Endothelial cell of umbilical vein (primary cell): ENCODE measurements around the gene ADAMTS17. TPM values are rescaled to one million over a fixed set of nuclear protein-coding genes. Genes with fewer than 3 reads are reported as not detected.

Experiments
- BruUV-seq: library from RNA; stranded (reverse); fragments of 400-500 nt; replicated peaks from 2 replicates; lab custom pipeline; 2021; lab: Mats Ljungman, UMichigan
- CTCF ChIA-PET: fragments of 300-600, 350-600 bp; sonication (Branson Sonifier 250); formaldehyde crosslinking; loops from one replicate; lab custom pipeline; 2021; ENCODE audit warnings: antibody characterized with exemption, inconsistent platforms; lab: Charles Lee
- POLR2A ChIA-PET: fragments of 300-600, 350-600 bp; sonication (Branson Sonifier 250); formaldehyde crosslinking; loops from one replicate; lab custom pipeline; 2021; ENCODE audit warnings: antibody characterized with exemption, inconsistent platforms; lab: Charles Lee
- DNase-seq: peaks from one replicate; pipeline ENCODE4 v3.0.0-alpha.2; 2011; ENCODE audit warnings: low read depth, low spot score
- FAIRE-seq: peaks from 2 replicates; lab custom pipeline; 2011; peaks lifted over from hg19 to GRCh38; lab: Jason Lieb, UNC
- H2AFZ ChIP-seq: 2 replicates; pipeline ENCODE4 v1.6.0; 2012; ENCODE audit warnings: low read depth, low read length, control low read depth, inconsistent platforms
- H3K27ac ChIP-seq: 2 replicates; pipeline ENCODE4 v1.5.1; 2011; ENCODE audit warnings: low read depth, mild to moderate bottlenecking, control low read depth, low read length, moderate library complexity; ENCODE audit not compliant: insufficient read depth
- H3K27me3 ChIP-seq, 2 experiments: 2 replicates each; pipeline versions ENCODE4 v1.6.0 to v1.6.1; 2011; ENCODE audit warnings: low read length in 2 of 2, mixed read lengths in 1 of 2; ENCODE audit not compliant: control insufficient read depth in 2 of 2, insufficient read depth in 2 of 2
- H3K36me3 ChIP-seq, 2 experiments: 2 replicates in 1 of 2; 3 replicates in 1 of 2; pipeline ENCODE4 v1.5.1; 2011; ENCODE audit warnings: low read length in 2 of 2, mild to moderate bottlenecking in 1 of 2, moderate library complexity in 1 of 2; ENCODE audit not compliant: control insufficient read depth in 2 of 2, insufficient read depth in 2 of 2; ENCODE audit errors: extremely low read depth in 1 of 2
- H3K4me1 ChIP-seq: 3 replicates; pipeline ENCODE4 v1.5.1; 2011; ENCODE audit warnings: mild to moderate bottlenecking, low read length; ENCODE audit not compliant: control insufficient read depth, insufficient read depth; ENCODE audit errors: extremely low read depth
- H3K4me2 ChIP-seq: 2 replicates; pipeline ENCODE4 v1.6.1; 2011; ENCODE audit warnings: low read length, control low read depth, mixed read lengths; ENCODE audit not compliant: insufficient read depth
- H3K4me3 ChIP-seq, 3 experiments: fragments of 200-600 bp in 1 of 3; sonication (generic), shearing (Covaris generic) in 1 of 3; replicated peaks in 1 of 3; 2 replicates each; pipeline ENCODE4 v1.5.1; 2011 to 2016; ENCODE audit warnings: control low read depth in 3 of 3, low read length in 3 of 3, mild to moderate bottlenecking in 2 of 3, inconsistent platforms in 1 of 3, low read depth in 1 of 3, moderate library complexity in 1 of 3; ENCODE audit not compliant: insufficient read depth in 1 of 3
- H3K79me2 ChIP-seq: 2 replicates; pipeline ENCODE4 v1.6.0; 2012; ENCODE audit warnings: low read length, inconsistent platforms; ENCODE audit not compliant: control insufficient read depth, insufficient read depth
- H3K9ac ChIP-seq: replicated peaks from 2 replicates; pipeline ENCODE3; 2011; ENCODE audit warnings: low read length, control low read depth; ENCODE audit not compliant: insufficient read depth; ENCODE audit errors: extremely low read depth
- H3K9me1 ChIP-seq: replicated peaks from 3 replicates; pipeline ENCODE4 v1.6.0; 2011; ENCODE audit warnings: mild to moderate bottlenecking, low read length; ENCODE audit not compliant: control insufficient read depth, insufficient read depth; ENCODE audit errors: extremely low read depth
- H3K9me3 ChIP-seq: replicated peaks from 2 replicates; pipeline ENCODE4 v1.5.1; 2012; ENCODE audit warnings: low read length, inconsistent platforms; ENCODE audit not compliant: control insufficient read depth, insufficient read depth
- H4K20me1 ChIP-seq: replicated peaks from 2 replicates; pipeline ENCODE3; 2011; ENCODE audit warnings: mild to moderate bottlenecking, low read length; ENCODE audit not compliant: control insufficient read depth, insufficient read depth; ENCODE audit errors: extremely low read depth
- FOS ChIP-seq: IDR thresholded peaks from 2 replicates; pipeline ENCODE4 v1.6.1; 2011; ENCODE audit warnings: mild to moderate bottlenecking, low read length, moderate library complexity, borderline replicate concordance; ENCODE audit not compliant: insufficient read depth
- GATA2 ChIP-seq: IDR thresholded peaks from 2 replicates; pipeline ENCODE4 v1.7.0; 2011; ENCODE audit warnings: low read depth, mild to moderate bottlenecking, moderate library complexity, mixed read lengths, low read length; ENCODE audit not compliant: insufficient read length, insufficient read depth
- JUN ChIP-seq: IDR thresholded peaks from 2 replicates; pipeline ENCODE4 v1.6.1; 2011; ENCODE audit warnings: borderline replicate concordance, low read depth; ENCODE audit not compliant: insufficient read length, insufficient read depth
- MAX ChIP-seq: IDR thresholded peaks from 2 replicates; pipeline ENCODE4 v1.6.1; 2011; ENCODE audit not compliant: insufficient read depth, insufficient read length
- MYC ChIP-seq: IDR thresholded peaks from one replicate; pipeline ENCODE4 v1.6.1; 2011; ENCODE audit warnings: mild to moderate bottlenecking, low read depth, low read length
- POLR2A ChIP-seq: IDR thresholded peaks from 2 replicates; pipeline ENCODE4 v1.6.1; 2012; ENCODE audit warnings: low read depth, mild to moderate bottlenecking, control low read depth, low read length
- POLR2AphosphoS5 ChIP-seq: IDR thresholded peaks from 2 replicates; pipeline ENCODE4 v1.6.1; 2012; ENCODE audit warnings: low read depth, mild to moderate bottlenecking, control low read depth, low read length, moderate library complexity; ENCODE audit not compliant: insufficient read depth
- dilution Hi-C: fragments of 300-500 bp; cut with MboI; formaldehyde crosslinking; loops from one replicate; pipeline ENCODE4 v1.15.0; 2019; ENCODE audit warnings: low sequenced_read_pairs; ENCODE audit not compliant: extremely low pct_ligation_motif_present
- intact Hi-C: fragments of 100-400 bp; cut with micrococcal nuclease; formaldehyde crosslinking; loops from one replicate; pipeline ENCODE4 v1.10.0; 2022
- polyA plus RNA-seq, 4 experiments: library from polyadenylated mRNA; depleted of rRNA in 3 of 4; stranded (reverse) in 3 of 4; unstranded in 1 of 4; fragments of >200 nt; gene quantifications; 2 replicates each; pipeline versions ENCODE4 v1.2.1 to v1.2.3, GENCODE V29; 2011 to 2012; ENCODE audit warnings: missing spikeins in 1 of 4
- total RNA-seq: library from RNA; stranded (reverse); gene quantifications from 2 replicates; pipeline ENCODE4 v1.2.3, GENCODE V29; 2021
- TF ChIP-seq, protein P1 (sequence below), 2 donors: IDR thresholded peaks; 1 replicate in 1 of 2; 2 replicates in 1 of 2; pipeline ENCODE4 v1.5.1; 2011; ENCODE audit warnings: low read length in 2 of 2, mild to moderate bottlenecking in 2 of 2, moderate library complexity in 2 of 2, control low read depth in 1 of 2, inconsistent platforms in 1 of 2, low read depth in 1 of 2; ENCODE audit not compliant: insufficient read depth in 1 of 2; ENCODE audit errors: extremely low read depth in 1 of 2

Gene ADAMTS17
- total and polyA plus RNA-seq, 2 donors (not counting 3 experiments of a cell fraction or from before 2014, with no cell fraction given), result 0.12 TPM; not detected in 1

GRCh38 chr15:99997112-99997651 lies 344.6 kb downstream of the ADAMTS17 start:
- Histone ChIP-seq H2AFZ (no peak overlapping the region), H3K9ac (no peak overlapping the region), H3K36me3 (no peaks in the 10 kb centered on the region), H3K4me2 (no peak overlapping the region), H3K4me3 (no peak overlapping the region), H3K27me3 (no peaks in the 10 kb centered on the region), H4K20me1 (no peaks in the 10 kb centered on the region), H3K4me1 (no peaks in the 10 kb centered on the region), H3K9me3 (no peaks in the 10 kb centered on the region), H3K27ac (no peak overlapping the region), H3K9me1 (no peaks in the 10 kb centered on the region), H3K79me2 (no peaks in the 10 kb centered on the region)
- DNase-seq, result no peak
- intact Hi-C loops (no loop called here), dilution Hi-C loops (no loop called here)
- no TSS peak for BruUV-seq
- ChIA-PET CTCF (no interaction called here), POLR2A (no interaction called here)
- no peak for FAIRE-seq
- TF ChIP-seq, protein P1, sequence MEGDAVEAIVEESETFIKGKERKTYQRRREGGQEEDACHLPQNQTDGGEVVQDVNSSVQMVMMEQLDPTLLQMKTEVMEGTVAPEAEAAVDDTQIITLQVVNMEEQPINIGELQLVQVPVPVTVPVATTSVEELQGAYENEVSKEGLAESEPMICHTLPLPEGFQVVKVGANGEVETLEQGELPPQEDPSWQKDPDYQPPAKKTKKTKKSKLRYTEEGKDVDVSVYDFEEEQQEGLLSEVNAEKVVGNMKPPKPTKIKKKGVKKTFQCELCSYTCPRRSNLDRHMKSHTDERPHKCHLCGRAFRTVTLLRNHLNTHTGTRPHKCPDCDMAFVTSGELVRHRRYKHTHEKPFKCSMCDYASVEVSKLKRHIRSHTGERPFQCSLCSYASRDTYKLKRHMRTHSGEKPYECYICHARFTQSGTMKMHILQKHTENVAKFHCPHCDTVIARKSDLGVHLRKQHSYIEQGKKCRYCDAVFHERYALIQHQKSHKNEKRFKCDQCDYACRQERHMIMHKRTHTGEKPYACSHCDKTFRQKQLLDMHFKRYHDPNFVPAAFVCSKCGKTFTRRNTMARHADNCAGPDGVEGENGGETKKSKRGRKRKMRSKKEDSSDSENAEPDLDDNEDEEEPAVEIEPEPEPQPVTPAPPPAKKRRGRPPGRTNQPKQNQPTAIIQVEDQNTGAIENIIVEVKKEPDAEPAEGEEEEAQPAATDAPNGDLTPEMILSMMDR (IDR thresholded peaks at IDR 0.05; ENCODE audit: extremely low read depth in 1 of 2, insufficient read depth in 1 of 2, low read depth in 1 of 2, low read length in 2 of 2), result no peak
- TF ChIP-seq MYC (no peak), POLR2AphosphoS5 (no peak), FOS (no peak), MAX (no peak), JUN (no peak), POLR2A (no peak), GATA2 (no peak)
